ENCODE results near the gene MIX23. TPM values are rescaled to one million over a fixed set of nuclear protein-coding genes. Genes with fewer than 3 reads are reported as not detected.

The MIX23 gene
- total RNA-seq, 3 donors from 2014 or later (not counting 1 experiment from before 2014, with no cell fraction given) = 9.6 to 16.4 (median 14.1) TPM

DNA sequence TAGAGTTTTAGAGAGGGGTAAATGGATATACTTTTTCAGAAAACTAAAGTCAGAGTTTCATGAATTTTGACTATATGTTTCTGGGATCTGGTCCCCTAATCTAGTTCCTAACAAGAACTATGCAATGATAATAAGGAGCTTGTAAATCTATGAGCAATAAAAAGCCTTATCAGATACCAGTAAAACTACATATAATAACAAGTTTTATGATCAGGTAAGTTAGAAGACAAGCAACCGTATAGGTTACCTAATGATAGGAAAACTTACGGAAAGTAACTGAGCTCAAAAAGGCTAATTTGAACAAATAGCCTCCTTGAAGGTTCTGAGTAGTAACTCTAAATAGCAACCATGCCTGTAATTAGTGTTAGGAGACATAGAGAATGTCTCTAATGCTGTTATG is 21.0 kb downstream of the MIX23 start:
- peaks cover 11% of the 10 kb centered on the region for H3K36me3 Mint-ChIP-seq
- H3K9me3 ChIP-seq (ENCODE audit: control insufficient read depth, insufficient read depth, low read length) = no peaks in the 10 kb centered on the region
- intact Hi-C loops (cut with micrococcal nuclease) = no loop called here
- H3K27ac Mint-ChIP-seq = no peak overlapping the region
- 100% methylated on average over 2 of the region's 2 CpGs for WGBS (ENCODE audit: insufficient coverage)
- no peak overlapping the region for H3K27ac ChIP-seq (ENCODE audit: low read length)
- peaks cover 32% of the 10 kb centered on the region for H3K36me3 ChIP-seq (ENCODE audit: control insufficient read depth, insufficient read depth, low read length)
- no peak for DNase-seq
- no peaks in the 10 kb centered on the region for H3K4me1 Mint-ChIP-seq
- H3K9me3 Mint-ChIP-seq = no peaks in the 10 kb centered on the region
- H3K4me1 ChIP-seq (ENCODE audit: control insufficient read depth, insufficient read depth, low read length) = no peaks in the 10 kb centered on the region
- H3K27me3 Mint-ChIP-seq (ENCODE audit: low read depth in 2 of 2) = no peaks in the 10 kb centered on the region
- H3K27me3 ChIP-seq (ENCODE audit: control insufficient read depth, insufficient read depth, low read length) = no peaks in the 10 kb centered on the region
- TF ChIP-seq, protein P1, sequence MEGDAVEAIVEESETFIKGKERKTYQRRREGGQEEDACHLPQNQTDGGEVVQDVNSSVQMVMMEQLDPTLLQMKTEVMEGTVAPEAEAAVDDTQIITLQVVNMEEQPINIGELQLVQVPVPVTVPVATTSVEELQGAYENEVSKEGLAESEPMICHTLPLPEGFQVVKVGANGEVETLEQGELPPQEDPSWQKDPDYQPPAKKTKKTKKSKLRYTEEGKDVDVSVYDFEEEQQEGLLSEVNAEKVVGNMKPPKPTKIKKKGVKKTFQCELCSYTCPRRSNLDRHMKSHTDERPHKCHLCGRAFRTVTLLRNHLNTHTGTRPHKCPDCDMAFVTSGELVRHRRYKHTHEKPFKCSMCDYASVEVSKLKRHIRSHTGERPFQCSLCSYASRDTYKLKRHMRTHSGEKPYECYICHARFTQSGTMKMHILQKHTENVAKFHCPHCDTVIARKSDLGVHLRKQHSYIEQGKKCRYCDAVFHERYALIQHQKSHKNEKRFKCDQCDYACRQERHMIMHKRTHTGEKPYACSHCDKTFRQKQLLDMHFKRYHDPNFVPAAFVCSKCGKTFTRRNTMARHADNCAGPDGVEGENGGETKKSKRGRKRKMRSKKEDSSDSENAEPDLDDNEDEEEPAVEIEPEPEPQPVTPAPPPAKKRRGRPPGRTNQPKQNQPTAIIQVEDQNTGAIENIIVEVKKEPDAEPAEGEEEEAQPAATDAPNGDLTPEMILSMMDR (IDR thresholded peaks at IDR 0.05) = no peak
- no peak overlapping the region for H3K4me3 ChIP-seq (ENCODE audit: low read length)
- H3K4me3 Mint-ChIP-seq = no peak overlapping the region
- no peak for ATAC-seq

DNA sequence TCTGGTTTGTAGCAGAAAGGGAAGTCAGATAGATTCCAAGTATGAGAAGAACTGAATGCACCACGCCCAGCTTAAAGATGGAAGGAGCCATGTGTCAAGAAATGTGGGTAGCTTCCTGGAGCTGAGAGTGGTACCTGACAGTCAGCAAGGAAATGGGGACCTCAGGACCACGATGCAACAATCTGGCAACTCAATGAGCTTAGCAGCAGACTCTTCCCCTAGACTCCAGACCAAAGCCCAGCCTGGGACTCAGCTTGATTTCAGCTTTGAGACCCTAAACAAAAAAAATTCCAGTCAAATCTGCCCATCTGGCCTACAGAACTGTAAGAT is 24.4 kb downstream of the MIX23 start:
- intact Hi-C loops (cut with micrococcal nuclease) = no loop called here
- TF ChIP-seq, protein P1 (IDR thresholded peaks at IDR 0.05) = no peak
- H3K27ac ChIP-seq (ENCODE audit: low read length) = no peak overlapping the region
- no peaks in the 10 kb centered on the region for H3K9me3 Mint-ChIP-seq
- WGBS (ENCODE audit: insufficient coverage) = 82% methylated on average over 2 of the region's 2 CpGs
- H3K36me3 ChIP-seq (ENCODE audit: control insufficient read depth, insufficient read depth, low read length) = peaks cover 14% of the 10 kb centered on the region
- DNase-seq (no peak), ATAC-seq (no peak)
- no peaks in the 10 kb centered on the region for H3K4me1 ChIP-seq (ENCODE audit: control insufficient read depth, insufficient read depth, low read length)
- H3K27me3 Mint-ChIP-seq (ENCODE audit: low read depth in 2 of 2) = no peaks in the 10 kb centered on the region
- H3K27ac Mint-ChIP-seq = no peak overlapping the region
- no peaks in the 10 kb centered on the region for H3K27me3 ChIP-seq (ENCODE audit: control insufficient read depth, insufficient read depth, low read length)
- no peaks in the 10 kb centered on the region for H3K4me1 Mint-ChIP-seq
- H3K4me3 ChIP-seq (ENCODE audit: low read length) = no peak overlapping the region
- no peak overlapping the region for H3K4me3 Mint-ChIP-seq
- no peaks in the 10 kb centered on the region for H3K9me3 ChIP-seq (ENCODE audit: control insufficient read depth, insufficient read depth, low read length)
- peaks cover 7% of the 10 kb centered on the region for H3K36me3 Mint-ChIP-seq

DNA sequence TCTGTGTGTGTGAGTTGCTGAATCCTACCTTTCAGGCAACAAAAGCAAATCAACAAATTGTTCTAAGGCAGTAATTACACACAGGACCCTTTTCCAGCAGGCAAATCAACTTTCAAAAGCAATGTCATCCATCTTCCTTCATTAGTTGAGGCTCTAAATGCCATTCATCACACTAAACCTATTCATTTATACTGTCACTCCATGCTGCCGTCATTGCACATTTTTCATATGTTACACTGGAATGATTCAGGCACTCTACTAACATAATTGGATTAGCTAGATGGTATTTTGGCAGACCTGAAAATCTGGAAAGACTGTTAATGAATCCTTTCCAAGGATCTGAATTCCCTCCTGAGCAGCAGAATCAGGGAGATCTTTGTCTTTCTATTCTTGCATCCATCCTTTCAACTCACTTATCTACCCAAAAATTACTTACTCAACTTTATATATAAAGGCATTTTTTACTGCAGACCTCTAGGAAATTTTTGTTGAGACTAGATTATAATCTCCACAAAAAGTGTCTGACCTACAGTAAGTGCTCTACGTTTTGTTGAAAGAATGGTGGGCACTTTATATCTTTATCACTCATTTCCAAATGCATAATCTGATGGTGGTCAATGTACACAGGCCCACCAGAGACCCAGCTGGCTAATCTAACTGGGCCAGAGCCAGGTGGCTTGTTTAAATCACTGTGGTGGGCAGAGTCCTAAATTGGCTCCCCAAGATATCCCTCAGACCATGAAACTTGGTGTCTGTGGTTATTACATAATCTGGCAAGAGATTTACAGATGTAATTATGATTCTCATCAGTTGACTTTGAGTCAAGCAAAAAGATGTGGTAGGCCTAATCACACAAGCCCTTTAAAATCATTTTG is 25.0 kb downstream of the MIX23 start:
- no peaks in the 10 kb centered on the region for H3K4me1 ChIP-seq (ENCODE audit: control insufficient read depth, insufficient read depth, low read length)
- 100% methylated on average over 1 of the region's 2 CpGs for WGBS (ENCODE audit: insufficient coverage)
- H3K4me1 Mint-ChIP-seq = no peaks in the 10 kb centered on the region
- H3K27ac Mint-ChIP-seq = no peak overlapping the region
- no peak overlapping the region for H3K27ac ChIP-seq (ENCODE audit: low read length)
- H3K4me3 ChIP-seq (ENCODE audit: low read length) = no peak overlapping the region
- peaks cover 13% of the 10 kb centered on the region for H3K36me3 ChIP-seq (ENCODE audit: control insufficient read depth, insufficient read depth, low read length)
- peaks cover under 1% of the 10 kb centered on the region for H3K36me3 Mint-ChIP-seq
- no peak for ATAC-seq
- H3K27me3 ChIP-seq (ENCODE audit: control insufficient read depth, insufficient read depth, low read length) = no peaks in the 10 kb centered on the region
- H3K9me3 ChIP-seq (ENCODE audit: control insufficient read depth, insufficient read depth, low read length) = no peaks in the 10 kb centered on the region
- no peak overlapping the region for H3K4me3 Mint-ChIP-seq
- H3K27me3 Mint-ChIP-seq (ENCODE audit: low read depth in 2 of 2) = no peaks in the 10 kb centered on the region
- intact Hi-C loops (cut with micrococcal nuclease) = no loop called here
- no peaks in the 10 kb centered on the region for H3K9me3 Mint-ChIP-seq
- TF ChIP-seq, protein P1 (IDR thresholded peaks at IDR 0.05) = no peak
- DNase-seq = no peak

DNA sequence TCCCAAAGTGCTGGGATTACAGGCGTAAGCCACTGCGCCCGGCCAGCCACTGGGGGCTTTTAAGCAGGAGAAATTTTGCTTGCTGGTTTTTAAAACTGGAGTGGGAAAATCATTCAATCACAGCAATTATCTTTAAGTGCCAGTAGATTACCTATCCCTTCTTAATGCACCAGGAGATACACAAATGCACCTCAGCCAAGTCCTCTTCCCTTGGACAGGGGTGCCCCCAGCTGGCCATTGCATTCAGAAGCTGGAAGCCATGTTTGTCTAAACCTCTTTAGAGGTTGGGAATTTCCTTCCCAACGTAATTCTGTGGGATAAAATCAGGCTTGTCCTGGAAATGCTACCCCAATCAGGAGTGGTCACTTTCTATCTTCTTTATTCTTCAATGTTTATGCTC is 26.6 kb downstream of the MIX23 start:
- Histone ChIP-seq H3K4me1 (ENCODE audit: control insufficient read depth, insufficient read depth, low read length) (no peaks in the 10 kb centered on the region), H3K4me3 (ENCODE audit: low read length) (no peak overlapping the region), H3K36me3 (ENCODE audit: control insufficient read depth, insufficient read depth, low read length) (peaks cover 6% of the 10 kb centered on the region), H3K9me3 (ENCODE audit: control insufficient read depth, insufficient read depth, low read length) (no peaks in the 10 kb centered on the region), H3K27ac (ENCODE audit: low read length) (no peak overlapping the region), H3K27me3 (ENCODE audit: control insufficient read depth, insufficient read depth, low read length) (no peaks in the 10 kb centered on the region)
- intact Hi-C loops (cut with micrococcal nuclease) = no loop called here
- Mint-ChIP-seq H3K36me3 (no peaks in the 10 kb centered on the region), H3K9me3 (no peaks in the 10 kb centered on the region), H3K27me3 (ENCODE audit: low read depth in 2 of 2) (no peaks in the 10 kb centered on the region), H3K4me1 (no peaks in the 10 kb centered on the region), H3K27ac (no peak overlapping the region), H3K4me3 (no peak overlapping the region)
- 100% methylated on average over 3 of the region's 4 CpGs for WGBS (ENCODE audit: insufficient coverage)
- DNase-seq (peak in 1 of 2 donors; percentile 55), ATAC-seq (no peak)
- TF ChIP-seq, protein P1 (IDR thresholded peaks at IDR 0.05) = no peak

Measured in natural killer cell (primary cell).